DOHH2 (cell line): Measurements from ENCODE around the gene KLHL26.

Experiments
- EZH2phosphoT487 ChIP-seq: fragments of 200-600 bp; sonication (generic); IDR thresholded peaks from 2 replicates; pipeline ENCODE4 v1.6.1; 2017; ENCODE audit warnings: borderline replicate concordance, mild to moderate bottlenecking, antibody characterized with exemption, low read length, moderate library complexity, mixed read lengths
- TF ChIP-seq, protein P1 (sequence below): fragments of 200-600 bp; sonication (generic); IDR thresholded peaks from one replicate; pipeline ENCODE4 v1.5.1; 2014; ENCODE audit warnings: antibody characterized with exemption, mild to moderate bottlenecking, low read depth, low read length; ENCODE audit not compliant: poor library complexity, severe bottlenecking

DNA sequence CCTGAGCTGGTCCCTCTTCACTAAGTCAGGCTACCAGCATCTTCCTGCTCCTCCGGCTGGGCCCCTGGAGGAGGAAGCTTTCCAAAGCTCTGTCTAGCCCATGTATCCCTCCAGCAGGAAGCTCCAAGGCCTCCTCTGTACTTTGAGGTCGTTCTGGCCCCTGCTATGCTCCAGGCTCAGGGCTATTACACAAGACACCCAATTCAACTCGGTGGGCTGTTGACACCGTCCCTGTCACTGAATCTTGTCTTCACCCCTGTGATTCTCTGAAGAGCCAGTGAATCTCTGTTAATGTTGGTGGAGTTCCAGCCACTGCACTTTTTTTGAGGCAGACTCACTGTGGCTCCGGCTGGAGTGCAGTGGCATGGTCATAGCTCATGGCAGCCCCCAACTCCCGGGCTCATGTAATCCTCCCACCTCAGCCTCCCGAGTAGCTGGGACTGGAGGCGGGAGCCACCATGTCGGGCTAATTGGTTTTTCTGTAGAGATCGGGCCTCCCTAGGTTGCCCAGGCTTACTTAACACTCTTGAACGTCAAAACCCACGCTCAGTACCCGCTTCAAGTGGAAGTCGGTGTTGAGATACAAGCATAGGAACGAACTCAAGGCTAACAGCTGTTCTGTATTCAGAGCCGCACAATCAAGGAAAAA lies 48.7 kb upstream of the KLHL26 start:
- TF ChIP-seq, protein P1, sequence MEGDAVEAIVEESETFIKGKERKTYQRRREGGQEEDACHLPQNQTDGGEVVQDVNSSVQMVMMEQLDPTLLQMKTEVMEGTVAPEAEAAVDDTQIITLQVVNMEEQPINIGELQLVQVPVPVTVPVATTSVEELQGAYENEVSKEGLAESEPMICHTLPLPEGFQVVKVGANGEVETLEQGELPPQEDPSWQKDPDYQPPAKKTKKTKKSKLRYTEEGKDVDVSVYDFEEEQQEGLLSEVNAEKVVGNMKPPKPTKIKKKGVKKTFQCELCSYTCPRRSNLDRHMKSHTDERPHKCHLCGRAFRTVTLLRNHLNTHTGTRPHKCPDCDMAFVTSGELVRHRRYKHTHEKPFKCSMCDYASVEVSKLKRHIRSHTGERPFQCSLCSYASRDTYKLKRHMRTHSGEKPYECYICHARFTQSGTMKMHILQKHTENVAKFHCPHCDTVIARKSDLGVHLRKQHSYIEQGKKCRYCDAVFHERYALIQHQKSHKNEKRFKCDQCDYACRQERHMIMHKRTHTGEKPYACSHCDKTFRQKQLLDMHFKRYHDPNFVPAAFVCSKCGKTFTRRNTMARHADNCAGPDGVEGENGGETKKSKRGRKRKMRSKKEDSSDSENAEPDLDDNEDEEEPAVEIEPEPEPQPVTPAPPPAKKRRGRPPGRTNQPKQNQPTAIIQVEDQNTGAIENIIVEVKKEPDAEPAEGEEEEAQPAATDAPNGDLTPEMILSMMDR: no peak
- TF ChIP-seq EZH2phosphoT487: no peak
